GM21717 (cell line): ENCODE measurements around the gene OGN.

Source experiments
- ATAC-seq: cut with Tn5 transposase; IDR thresholded peaks from one replicate; pipeline ENCODE4 v1.9.1; 2021; ENCODE audit warnings: mild to moderate bottlenecking, moderate library complexity; ENCODE audit not compliant: unreplicated experiment

The OGN gene

DNA sequence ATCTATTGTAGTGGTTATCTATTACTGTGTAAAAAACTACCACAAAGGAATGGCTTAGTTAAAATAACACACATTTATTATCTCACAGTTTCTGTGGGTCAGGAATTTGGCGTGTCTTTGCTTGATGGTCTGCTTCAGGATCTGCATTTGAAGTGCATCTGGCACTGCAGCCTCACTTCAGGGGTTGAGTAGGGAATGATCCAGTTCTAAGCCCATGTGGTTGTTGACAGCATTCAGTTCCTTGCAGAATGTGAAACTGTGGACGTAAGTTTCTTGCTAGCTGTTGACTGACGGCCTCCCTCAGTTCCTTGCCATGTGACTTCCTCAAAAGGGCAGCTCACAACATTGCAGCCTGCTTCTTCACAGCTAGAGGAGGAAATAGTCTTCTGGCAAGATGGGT lies 2.1 kb upstream of the OGN start:
- peak; percentile 79 for ATAC-seq

GRCh38 chr9:92405818-92406217 lies 1.4 kb upstream of the OGN start:
- ATAC-seq = no peak

DNA sequence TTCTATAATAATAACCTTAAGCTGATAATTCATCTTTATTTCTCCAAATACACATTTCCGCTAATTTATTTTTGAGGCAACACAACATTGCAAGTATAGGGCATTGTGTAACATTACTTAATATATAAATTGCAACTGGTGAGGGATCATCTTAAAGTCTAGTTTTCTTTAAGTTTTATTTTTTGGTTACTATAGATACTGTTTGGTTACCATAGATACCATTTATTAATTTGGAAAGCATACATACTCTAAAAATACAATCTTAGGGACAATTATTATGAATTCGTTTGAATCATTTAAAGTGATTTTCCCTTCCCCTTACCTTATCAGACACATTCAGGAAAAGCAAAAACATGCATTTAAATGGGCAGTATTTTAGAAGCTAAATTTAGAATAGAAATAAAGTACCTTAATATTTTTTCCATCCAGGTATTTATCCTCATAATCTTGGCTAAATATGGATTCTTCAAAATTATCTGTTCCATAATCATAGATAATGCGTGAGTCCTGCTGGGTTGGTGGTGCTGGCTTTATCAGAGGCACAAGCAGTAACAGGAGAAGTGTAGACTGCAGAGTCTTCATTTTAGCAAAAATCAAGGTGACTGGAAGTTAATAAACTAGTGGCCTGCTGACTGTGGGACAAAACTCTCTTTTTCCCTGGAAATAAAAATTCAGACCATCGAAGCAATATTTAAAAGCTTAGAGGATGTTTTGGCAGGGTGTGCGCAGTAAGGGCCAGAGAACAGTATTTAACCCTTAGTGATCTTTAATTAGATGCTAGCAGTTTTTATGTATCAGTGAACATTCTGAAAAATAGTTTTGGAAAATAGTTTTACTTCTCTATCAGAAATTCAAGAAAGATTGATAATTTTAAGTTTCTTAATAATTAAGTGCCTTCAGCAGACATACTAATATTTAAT lies 1.3 kb downstream of the OGN start:
- no peak for ATAC-seq

GRCh38 chr9:92402360-92402759 lies 2.0 kb downstream of the OGN start:
- ATAC-seq = no peak

GRCh38 chr9:92397853-92398252 lies 6.5 kb downstream of the OGN start:
- no peak for ATAC-seq

GRCh38 chr9:92395617-92396016 lies 8.8 kb downstream of the OGN start:
- no peak for ATAC-seq

DNA sequence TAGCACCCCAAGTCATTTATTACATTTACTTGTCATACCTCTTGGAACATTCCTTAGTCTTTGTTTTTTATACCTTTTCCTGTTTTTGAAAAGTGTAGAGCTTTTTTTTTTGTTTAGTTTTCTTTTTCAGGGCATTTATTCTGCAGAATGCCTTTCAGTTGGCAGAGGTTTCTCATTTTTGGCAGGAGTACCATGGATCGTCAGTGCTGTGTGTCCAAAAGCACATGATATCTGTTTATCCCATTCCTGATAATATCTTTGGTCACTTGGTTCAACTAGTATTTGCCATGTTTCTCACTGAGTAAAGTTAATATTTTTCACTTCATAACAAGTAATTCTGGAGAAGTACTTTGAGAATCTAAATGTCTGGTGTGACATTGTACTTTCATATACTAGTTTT lies 10.7 kb downstream of the OGN start:
- no peak for ATAC-seq

GRCh38 chr9:92392690-92393089 lies 11.7 kb downstream of the OGN start:
- no peak for ATAC-seq

DNA sequence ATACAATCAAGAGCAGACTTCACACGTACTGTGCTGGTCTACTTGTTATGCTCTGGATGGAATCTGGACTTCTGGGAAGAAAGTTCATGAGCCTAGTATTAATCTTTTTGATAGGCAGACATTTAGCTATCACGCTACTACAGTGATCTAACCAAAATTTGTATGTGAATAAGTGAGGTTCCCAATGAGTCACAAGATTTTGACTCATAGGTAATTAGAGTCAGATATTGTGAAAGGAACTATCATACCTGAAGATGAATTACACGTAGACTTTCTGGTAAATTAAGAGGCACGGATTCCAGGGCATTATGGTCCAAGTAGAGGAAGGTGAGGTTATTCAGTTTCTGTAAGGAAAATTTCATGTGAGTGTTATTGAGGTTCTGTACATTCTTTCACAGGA lies 18.4 kb downstream of the OGN start:
- ATAC-seq = no peak

- no peak for ATAC-seq
Observed at GRCh38 chr9:92385477-92385876, 18.9 kb downstream of the OGN start.

- ATAC-seq = no peak
Observed at GRCh38 chr9:92385001-92385400, 19.4 kb downstream of the OGN start.

- no peak for ATAC-seq
Observed at GRCh38 chr9:92384375-92384774, 20.0 kb downstream of the OGN start.

DNA sequence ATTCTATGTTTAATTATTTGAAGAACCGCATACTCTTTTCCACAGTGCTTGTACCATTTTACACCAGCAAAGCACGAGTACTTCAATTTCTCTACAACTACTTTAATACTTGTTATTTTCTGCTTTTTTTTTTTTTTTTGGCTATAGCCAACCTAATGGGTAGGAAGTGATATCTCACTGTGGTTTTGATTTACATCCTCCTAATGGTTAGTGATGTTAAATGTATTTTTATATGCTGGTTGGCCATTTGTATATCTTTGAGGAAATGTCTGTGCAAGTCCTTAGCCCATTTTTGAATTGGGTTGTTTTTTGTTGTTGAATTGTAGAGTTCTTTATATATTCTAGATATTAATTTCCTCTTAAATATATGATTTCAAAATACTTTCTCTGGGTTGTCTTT lies 22.6 kb downstream of the OGN start:
- no peak for ATAC-seq

DNA sequence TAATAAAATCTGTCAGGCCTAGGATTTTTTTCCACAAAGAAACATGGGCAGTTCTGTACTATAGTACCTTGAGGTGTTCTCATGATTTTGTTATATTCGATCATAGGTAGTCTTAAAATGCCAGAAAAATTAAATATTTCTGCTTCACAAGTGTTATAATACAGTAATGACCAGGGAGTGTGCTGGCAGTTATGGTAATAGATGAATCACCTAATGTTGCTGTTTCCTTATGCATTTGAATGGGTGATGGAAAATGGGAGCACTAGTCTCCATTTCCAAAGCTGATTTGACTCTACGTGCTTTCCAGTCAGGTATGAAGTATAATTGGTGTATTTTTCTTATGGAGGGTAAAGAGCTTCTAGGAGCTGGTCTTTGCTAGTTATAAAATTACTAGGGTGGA lies 23.8 kb downstream of the OGN start:
- no peak for ATAC-seq

- no peak for ATAC-seq
Observed at GRCh38 chr9:92378865-92379560, 25.4 kb downstream of the OGN start.

GRCh38 chr9:92377876-92378275 lies 26.5 kb downstream of the OGN start:
- no peak for ATAC-seq

GRCh38 chr9:92373167-92373566 lies 31.2 kb downstream of the OGN start:
- ATAC-seq = no peak

DNA sequence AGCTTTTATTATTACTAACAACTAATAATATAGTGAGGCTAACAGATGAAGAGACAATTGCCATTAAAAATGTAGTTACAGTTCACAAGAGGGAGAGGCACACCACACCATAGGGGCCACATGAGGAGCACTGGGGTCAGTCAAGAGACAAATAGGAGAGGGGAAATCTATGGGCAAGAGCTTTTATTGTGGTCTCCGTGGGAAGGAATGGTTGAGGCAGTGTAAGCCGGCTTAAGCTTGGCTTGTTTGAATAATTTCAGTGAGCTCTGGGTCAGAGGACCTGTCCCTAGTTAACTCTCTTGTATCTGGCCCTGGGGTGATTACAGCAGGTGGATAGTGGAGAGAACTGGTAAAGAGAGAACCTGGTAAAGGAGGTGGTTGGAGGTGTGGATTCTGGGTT lies 35.3 kb downstream of the OGN start:
- ATAC-seq = no peak

GRCh38 chr9:92360083-92360482 lies 44.3 kb downstream of the OGN start:
- ATAC-seq = no peak

GRCh38 chr9:92359394-92359995 lies 44.9 kb downstream of the OGN start:
- ATAC-seq = no peak

DNA sequence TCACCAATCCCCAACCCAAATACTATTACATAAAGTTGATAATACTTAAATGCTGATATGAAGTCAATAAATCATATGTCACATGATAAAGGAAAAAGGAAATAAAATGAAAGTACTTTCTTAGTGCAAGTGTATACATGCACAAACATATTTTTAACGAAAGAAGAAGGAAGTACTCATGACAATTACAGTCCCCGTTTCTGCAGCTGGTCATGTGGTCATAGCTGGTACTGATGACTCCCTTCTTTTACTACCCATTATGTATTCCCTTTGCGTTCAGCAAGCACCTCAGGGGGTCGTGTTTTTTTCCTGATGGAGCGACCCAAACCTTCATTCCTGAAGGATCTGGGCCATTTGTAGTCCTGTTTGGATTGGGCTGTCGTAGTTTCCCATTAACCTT lies 51.3 kb downstream of the OGN start:
- no peak for ATAC-seq

- ATAC-seq = no peak
Observed at GRCh38 chr9:92350740-92351133, 53.6 kb downstream of the OGN start.
